CD14-positive monocyte (primary cell): ENCODE results near the gene APOH. TPM values are rescaled to one million over a fixed set of nuclear protein-coding genes. Genes with fewer than 3 reads are reported as not detected.

ENCODE experiments used
- DNase-seq, 3 donors: peaks; one replicate each; pipeline ENCODE4 v3.0.0-alpha.2; 2011 to 2022
- H2AFZ ChIP-seq: 2 replicates; pipeline ENCODE4 v1.6.0; 2012; ENCODE audit warnings: mild to moderate bottlenecking, low read depth, low read length, inconsistent platforms; ENCODE audit not compliant: insufficient read depth, poor library complexity, severe bottlenecking
- H3K27ac ChIP-seq, 2 donors: 1 replicate in 1 of 2; 2 replicates in 1 of 2; pipeline ENCODE4 v1.5.1; 2012 to 2013; ENCODE audit warnings: low read length in 2 of 2, control low read depth in 1 of 2, inconsistent platforms in 1 of 2, low read depth in 1 of 2, mild to moderate bottlenecking in 1 of 2
- H3K27me3 ChIP-seq, 2 donors: one replicate each; pipeline versions ENCODE4 v1.6.0 to v1.6.1; 2011 to 2013; ENCODE audit warnings: low read length in 2 of 2; ENCODE audit not compliant: control insufficient read depth in 2 of 2, insufficient read depth in 2 of 2
- H3K36me3 ChIP-seq, 2 donors: replicated peaks in 1 of 2; 1 replicate in 1 of 2; 2 replicates in 1 of 2; pipeline versions ENCODE4 v1.5.1 to v1.6.1; 2012 to 2013; ENCODE audit warnings: low read length in 2 of 2, control low read depth in 1 of 2, inconsistent platforms in 1 of 2, mild to moderate bottlenecking in 1 of 2; ENCODE audit not compliant: insufficient read depth in 2 of 2, control insufficient read depth in 1 of 2
- H3K4me1 ChIP-seq, 2 donors: 1 replicate in 1 of 2; 2 replicates in 1 of 2; pipeline versions ENCODE4 v1.5.1 to v1.6.1; 2012 to 2013; ENCODE audit warnings: low read length in 2 of 2, control low read depth in 1 of 2, inconsistent platforms in 1 of 2, mild to moderate bottlenecking in 1 of 2, moderate library complexity in 1 of 2; ENCODE audit not compliant: insufficient read depth in 2 of 2, control insufficient read depth in 1 of 2
- H3K4me2 ChIP-seq: replicated peaks from 2 replicates; pipeline ENCODE3; 2012; ENCODE audit warnings: low read length, moderate library complexity, mild to moderate bottlenecking; ENCODE audit not compliant: poor library complexity, severe bottlenecking; ENCODE audit errors: extremely low read depth
- H3K4me3 ChIP-seq, 3 experiments: fragments of 200-600 bp in 1 of 3; sonication (generic) in 1 of 3; replicated peaks in 1 of 3; 1 replicate in 2 of 3; 2 replicates in 1 of 3; pipeline ENCODE4 v1.5.1; 2011 to 2013; ENCODE audit warnings: low read length in 3 of 3, mild to moderate bottlenecking in 3 of 3, control low read depth in 2 of 3, low read depth in 2 of 3, inconsistent platforms in 1 of 3, moderate library complexity in 1 of 3
- H3K79me2 ChIP-seq: 2 replicates; pipeline ENCODE4 v1.6.0; 2012; ENCODE audit warnings: mild to moderate bottlenecking, control low read depth, inconsistent platforms, low read length, moderate library complexity; ENCODE audit not compliant: insufficient read depth
- H3K9ac ChIP-seq: 2 replicates; pipeline ENCODE4 v1.6.0; 2017; ENCODE audit warnings: low read length, mild to moderate bottlenecking; ENCODE audit not compliant: insufficient read depth, poor library complexity, severe bottlenecking
- H3K9me3 ChIP-seq, 2 donors: replicated peaks in 1 of 2; 1 replicate in 1 of 2; 2 replicates in 1 of 2; pipeline versions ENCODE4 v1.5.1 to v1.6.1; 2012 to 2013; ENCODE audit warnings: low read length in 2 of 2, control low read depth in 1 of 2; ENCODE audit not compliant: control insufficient read depth in 1 of 2, insufficient read depth in 1 of 2
- H4K20me1 ChIP-seq: 2 replicates; pipeline ENCODE4 v1.6.0; 2012; ENCODE audit warnings: mild to moderate bottlenecking, low read length, control low read depth, moderate library complexity; ENCODE audit not compliant: insufficient read depth
- H3K27ac Mint-ChIP-seq, 7 donors: one replicate each; pipeline ENCODE4 v1.8.0; 2020; ENCODE audit warnings: mild to moderate bottlenecking in 7 of 7, mixed read lengths in 7 of 7, moderate library complexity in 6 of 7, inconsistent platforms in 2 of 7
- H3K27me3 Mint-ChIP-seq, 3 donors: one replicate each; pipeline ENCODE4 v1.8.0; 2021 to 2022; ENCODE audit warnings: low read depth in 3 of 3, mild to moderate bottlenecking in 3 of 3, mixed read lengths in 3 of 3, moderate library complexity in 3 of 3, inconsistent platforms in 1 of 3
- H3K36me3 Mint-ChIP-seq, 2 donors: one replicate each; pipeline ENCODE4 v1.8.0; 2020; ENCODE audit warnings: mixed read lengths in 2 of 2, inconsistent platforms in 1 of 2, mild to moderate bottlenecking in 1 of 2
- H3K4me1 Mint-ChIP-seq: one replicate; pipeline ENCODE4 v1.8.0; 2020; ENCODE audit warnings: mild to moderate bottlenecking, mixed read lengths
- H3K4me3 Mint-ChIP-seq, 2 donors: one replicate each; pipeline ENCODE4 v1.8.0; 2020; ENCODE audit warnings: mild to moderate bottlenecking in 2 of 2, mixed read lengths in 2 of 2, moderate library complexity in 1 of 2
- H3K9me3 Mint-ChIP-seq, 7 donors: one replicate each; pipeline ENCODE4 v1.8.0; 2020 to 2022; ENCODE audit warnings: mixed read lengths in 7 of 7, mild to moderate bottlenecking in 6 of 7, moderate library complexity in 6 of 7, inconsistent platforms in 2 of 7
- CTCF ChIP-seq: fragments of 200-600 bp; IDR thresholded peaks from one replicate; pipeline ENCODE4 v1.8.0; 2022; ENCODE audit warnings: antibody characterized with exemption, mild to moderate bottlenecking
- WGBS: methylation state at CpG from one replicate; pipeline ENCODE4 v1.1.5; 2013; ENCODE audit warnings: missing lambda C conversion rate; ENCODE audit not compliant: insufficient coverage; 5-methylcytosine and 5-hydroxymethylcytosine counted together
- intact Hi-C, 2 donors: fragments of 100-400 bp; cut with micrococcal nuclease; formaldehyde crosslinking; loops; one replicate each; pipeline versions ENCODE4 v1.15.0 to v1.15.1; 2023
- polyA plus RNA-seq, 3 donors: library from polyadenylated mRNA; depleted of rRNA in 1 of 3; unstranded in 2 of 3; stranded (reverse) in 1 of 3; fragments of 300-500 nt in 2 of 3; fragments of >200 nt in 1 of 3; fragmentation: Illumina TruSeq in 2 of 3; gene quantifications; 1 replicate in 2 of 3; 2 replicates in 1 of 3; pipeline ENCODE4 v1.2.3, GENCODE V29; 2012 to 2021

Gene APOH
- polyA plus RNA-seq, 3 donors, result not detected

- Mint-ChIP-seq H3K27ac (no peak overlapping the region), H3K4me3 (no peak overlapping the region), H3K27me3 (peaks cover 0 to 3% (median 0%) of the 10 kb centered on the region in 3 donors), H3K9me3 (peaks cover 0 to 5% (median 0%) of the 10 kb centered on the region in 7 donors), H3K36me3 (no peaks in the 10 kb centered on the region), H3K4me1 (no peaks in the 10 kb centered on the region)
- no peak for TF ChIP-seq CTCF
- Histone ChIP-seq H3K9me3 (no peaks in the 10 kb centered on the region), H3K4me1 (no peaks in the 10 kb centered on the region), H3K27ac (no peak overlapping the region), H4K20me1 (no peaks in the 10 kb centered on the region), H3K9ac (no peak overlapping the region), H2AFZ (no peak overlapping the region), H3K27me3 (no peaks in the 10 kb centered on the region), H3K4me3 (no peak overlapping the region), H3K36me3 (no peaks in the 10 kb centered on the region), H3K79me2 (no peaks in the 10 kb centered on the region), H3K4me2 (no peak overlapping the region)
- intact Hi-C loops, result no loop called here
- no peak for DNase-seq
- no CpG with 5 or more reads among the region's 1 CpG for WGBS
These were observed 44.8 kb downstream of the APOH start for GRCh38 chr17:66184392-66184791.

GRCh38 chr17:66183529-66183928, 45.7 kb downstream of the APOH start:
- Mint-ChIP-seq H3K27ac (no peak overlapping the region), H3K4me1 (no peaks in the 10 kb centered on the region), H3K9me3 (peaks cover 0 to 5% (median 0%) of the 10 kb centered on the region in 7 donors), H3K4me3 (no peak overlapping the region), H3K36me3 (no peaks in the 10 kb centered on the region), H3K27me3 (peaks cover 0 to 3% (median 2%) of the 10 kb centered on the region in 3 donors)
- Histone ChIP-seq H3K4me3 (no peak overlapping the region), H3K4me2 (no peak overlapping the region), H3K36me3 (no peaks in the 10 kb centered on the region), H3K27ac (no peak overlapping the region), H3K27me3 (no peaks in the 10 kb centered on the region), H3K79me2 (no peaks in the 10 kb centered on the region), H3K4me1 (no peaks in the 10 kb centered on the region), H3K9me3 (no peaks in the 10 kb centered on the region), H2AFZ (no peak overlapping the region), H3K9ac (no peak overlapping the region), H4K20me1 (no peaks in the 10 kb centered on the region)
- no peak for DNase-seq
- no peak for TF ChIP-seq CTCF
- intact Hi-C loops, result no loop called here
